H1 (cell line): ENCODE measurements around the gene SAP30. TPM values are rescaled to one million over a fixed set of nuclear protein-coding genes. Genes with fewer than 3 reads are reported as not detected.

Experiments
- CTCF ChIA-PET: fragments of 300-600 bp; sonication (Branson Sonifier 250); formaldehyde crosslinking; loops from one replicate; lab custom pipeline; 2021; ENCODE audit not compliant: partially characterized antibody; lab: Charles Lee
- POLR2A ChIA-PET: fragments of 300-600 bp; sonication (Branson Sonifier 250); formaldehyde crosslinking; loops from one replicate; lab custom pipeline; 2021; ENCODE audit warnings: inconsistent platforms; ENCODE audit not compliant: partially characterized antibody; lab: Charles Lee
- DNase-seq, 2 experiments: peaks; one replicate each; pipeline versions ENCODE4 v3.0.0 to v3.0.0-alpha.2; 2010 to 2022; ENCODE audit warnings: low spot score in 2 of 2, low read depth in 1 of 2, mixed read lengths in 1 of 2
- FAIRE-seq: peaks from 2 replicates; lab custom pipeline; 2011; peaks lifted over from hg19 to GRCh38; lab: Jason Lieb, UNC
- H2AFZ ChIP-seq: 2 replicates; pipeline ENCODE4 v1.8.1; 2012; ENCODE audit warnings: low read length, inconsistent platforms
- H2AK5ac ChIP-seq: 2 replicates; pipeline ENCODE4 v1.6.1; 2013; ENCODE audit warnings: low read depth, low read length
- H2BK120ac ChIP-seq: replicated peaks from 2 replicates; pipeline ENCODE3; 2013; ENCODE audit warnings: low read depth, low read length, inconsistent platforms
- H2BK12ac ChIP-seq: 2 replicates; pipeline ENCODE4 v1.6.1; 2013; ENCODE audit warnings: low read depth, low read length
- H2BK15ac ChIP-seq: 2 replicates; pipeline ENCODE4 v1.6.1; 2013; ENCODE audit warnings: low read length
- H2BK20ac ChIP-seq: 2 replicates; pipeline ENCODE4 v1.6.1; 2013; ENCODE audit warnings: low read length
- H2BK5ac ChIP-seq: 2 replicates; pipeline ENCODE4 v1.6.1; 2013; ENCODE audit warnings: low read depth, low read length
- H3K14ac ChIP-seq: 2 replicates; pipeline ENCODE4 v1.6.1; 2013; ENCODE audit warnings: inconsistent platforms; ENCODE audit not compliant: insufficient read length
- H3K18ac ChIP-seq: 2 replicates; pipeline ENCODE4 v1.6.1; 2013; ENCODE audit warnings: low read length; ENCODE audit errors: extremely low read depth
- H3K23ac ChIP-seq: 2 replicates; pipeline ENCODE4 v1.6.1; 2013; ENCODE audit warnings: inconsistent platforms; ENCODE audit not compliant: insufficient read length
- H3K23me2 ChIP-seq: 2 replicates; pipeline ENCODE4 v1.6.1; 2013; ENCODE audit warnings: low read depth, low read length
- H3K27ac ChIP-seq: 2 replicates; pipeline ENCODE4 v1.6.1; 2011; ENCODE audit warnings: low read depth, low read length, inconsistent platforms
- H3K27me3 ChIP-seq, 4 experiments: replicated peaks in 1 of 4; 1 replicate in 1 of 4; 2 replicates in 3 of 4; pipeline versions ENCODE4 v1.6.1 to v1.8.1; 2011 to 2013; ENCODE audit warnings: low read length in 3 of 4, mild to moderate bottlenecking in 3 of 4, inconsistent platforms in 2 of 4, mixed read lengths in 2 of 4, moderate library complexity in 1 of 4; ENCODE audit not compliant: control insufficient read depth in 3 of 4, insufficient read depth in 3 of 4; ENCODE audit errors: extremely low read depth in 1 of 4
- H3K36me3 ChIP-seq, 4 experiments: 2 replicates each; pipeline versions ENCODE4 v1.6.1 to v1.8.1; 2011 to 2013; ENCODE audit warnings: mild to moderate bottlenecking in 4 of 4, low read length in 3 of 4, moderate library complexity in 2 of 4, control low read depth in 1 of 4, inconsistent platforms in 1 of 4; ENCODE audit not compliant: insufficient read depth in 4 of 4, control insufficient read depth in 2 of 4
- H3K4ac ChIP-seq: replicated peaks from 2 replicates; pipeline ENCODE3; 2013; ENCODE audit warnings: low read length, low read depth, mixed read lengths, inconsistent platforms; ENCODE audit not compliant: insufficient read length
- H3K4me1 ChIP-seq, 4 experiments: replicated peaks in 1 of 4; 1 replicate in 1 of 4; 2 replicates in 3 of 4; pipeline versions ENCODE4 v1.6.1 to v1.8.1; 2011 to 2013; ENCODE audit warnings: low read length in 3 of 4, inconsistent platforms in 2 of 4, mixed read lengths in 1 of 4; ENCODE audit not compliant: insufficient read depth in 4 of 4, control insufficient read depth in 3 of 4
- H3K4me2 ChIP-seq, 2 experiments: 2 replicates each; pipeline versions ENCODE4 v1.6.1 to v1.8.1; 2011 to 2013; ENCODE audit warnings: low read depth in 2 of 2, low read length in 2 of 2, control low read depth in 1 of 2, inconsistent platforms in 1 of 2, mild to moderate bottlenecking in 1 of 2; ENCODE audit not compliant: insufficient read depth in 1 of 2
- H3K4me3 ChIP-seq, 4 experiments: fragments of 200-600, 300-600 bp in 1 of 4; sonication (generic), shearing (Covaris generic), sonication (Bioruptor Twin) in 1 of 4; 2 replicates each; pipeline versions ENCODE4 v1.5.1 to v1.8.1; 2011 to 2016; ENCODE audit warnings: low read length in 4 of 4, low read depth in 3 of 4, control low read depth in 2 of 4, inconsistent platforms in 2 of 4, mild to moderate bottlenecking in 2 of 4, mixed read lengths in 1 of 4, moderate library complexity in 1 of 4; ENCODE audit not compliant: insufficient read depth in 2 of 4; ENCODE audit errors: extremely low read depth in 1 of 4
- H3K56ac ChIP-seq: replicated peaks from 2 replicates; pipeline ENCODE3; 2013; ENCODE audit warnings: low read depth, mild to moderate bottlenecking, mixed read lengths, low read length, inconsistent platforms; ENCODE audit not compliant: insufficient read length
- H3K79me1 ChIP-seq: 2 replicates; pipeline ENCODE4 v1.6.1; 2013; ENCODE audit warnings: low read depth, low read length, control low read depth
- H3K79me2 ChIP-seq, 2 experiments: 2 replicates each; pipeline versions ENCODE4 v1.6.1 to v1.8.1; 2012 to 2013; ENCODE audit warnings: low read length in 2 of 2, mild to moderate bottlenecking in 2 of 2, inconsistent platforms in 1 of 2; ENCODE audit not compliant: insufficient read depth in 2 of 2, control insufficient read depth in 1 of 2
- H3K9ac ChIP-seq, 4 experiments: replicated peaks in 1 of 4; 1 replicate in 1 of 4; 2 replicates in 3 of 4; pipeline versions ENCODE4 v1.6.1 to v1.8.1; 2011 to 2013; ENCODE audit warnings: low read depth in 3 of 4, low read length in 3 of 4, control low read depth in 2 of 4, mild to moderate bottlenecking in 2 of 4, moderate library complexity in 2 of 4, inconsistent platforms in 1 of 4; ENCODE audit errors: extremely low read depth in 1 of 4
- H3K9me3 ChIP-seq, 2 experiments: 2 replicates each; pipeline versions ENCODE4 v1.6.1 to v1.8.1; 2012 to 2013; ENCODE audit warnings: mild to moderate bottlenecking in 2 of 2, moderate library complexity in 2 of 2, control low read depth in 1 of 2, inconsistent platforms in 1 of 2, low read depth in 1 of 2, low read length in 1 of 2, mixed read lengths in 1 of 2; ENCODE audit not compliant: insufficient read depth in 2 of 2
- H4K20me1 ChIP-seq, 2 experiments: replicated peaks in 1 of 2; 2 replicates each; pipeline versions ENCODE3 to v1.8.1; 2011 to 2013; ENCODE audit warnings: inconsistent platforms in 2 of 2, low read length in 2 of 2, mild to moderate bottlenecking in 1 of 2; ENCODE audit not compliant: insufficient read depth in 2 of 2, control insufficient read depth in 1 of 2
- H4K5ac ChIP-seq: 2 replicates; pipeline ENCODE4 v1.6.1; 2013; ENCODE audit warnings: low read length, low read depth, mixed read lengths, inconsistent platforms; ENCODE audit not compliant: insufficient read length
- H4K8ac ChIP-seq: 2 replicates; pipeline ENCODE4 v1.8.0; 2013; ENCODE audit warnings: mild to moderate bottlenecking, moderate library complexity, low read length, inconsistent platforms; ENCODE audit not compliant: insufficient read depth; ENCODE audit errors: extremely low read depth
- H4K91ac ChIP-seq: replicated peaks from 2 replicates; pipeline ENCODE3; 2013; ENCODE audit warnings: low read length, mixed read lengths, inconsistent platforms; ENCODE audit not compliant: insufficient read length
- CTCF ChIP-seq, 3 experiments: IDR thresholded peaks; 1 replicate in 2 of 3; 2 replicates in 1 of 3; pipeline versions ENCODE4 v1.5.1 to v1.6.1; 2011; ENCODE audit warnings: low read length in 3 of 3, mild to moderate bottlenecking in 3 of 3, inconsistent platforms in 2 of 3, low read depth in 1 of 3, moderate library complexity in 1 of 3; ENCODE audit not compliant: insufficient read depth in 1 of 3; ENCODE audit errors: control extremely low read depth in 1 of 3
- E2F6 ChIP-seq: IDR thresholded peaks from 2 replicates; pipeline ENCODE4 v1.6.1; 2012; ENCODE audit warnings: inconsistent platforms
- RAD21 ChIP-seq, 2 experiments: IDR thresholded peaks in 1 of 2; conservative IDR thresholded peaks in 1 of 2; 2 replicates each; pipeline ENCODE4 v1.6.1; 2011; ENCODE audit warnings: low read depth in 2 of 2, low read length in 2 of 2, improper control_type of control experiment in 1 of 2, inconsistent platforms in 1 of 2, mild to moderate bottlenecking in 1 of 2, moderate library complexity in 1 of 2
- SIN3A ChIP-seq, 2 experiments: IDR thresholded peaks in 1 of 2; conservative IDR thresholded peaks in 1 of 2; 2 replicates each; pipeline ENCODE4 v1.6.1; 2011 to 2012; ENCODE audit warnings: low read length in 2 of 2, improper control_type of control experiment in 1 of 2, low read depth in 1 of 2, mild to moderate bottlenecking in 1 of 2
- WGBS, 2 experiments: shearing (Covaris generic) in 1 of 2; methylation state at CpG; one replicate each; pipeline versions ENCODE4 v1.1.6 to v1.1.7; 2013 to 2015; ENCODE audit warnings: low lambda C conversion rate in 2 of 2, mixed read lengths in 2 of 2, inconsistent platforms in 1 of 2, low coverage in 1 of 2, missing lambda C conversion rate in 1 of 2; ENCODE audit not compliant: insufficient replicate concordance in 2 of 2, insufficient coverage in 1 of 2, insufficient read length in 1 of 2; ENCODE audit errors: extremely low coverage in 1 of 2, missing lambda C conversion rate in 1 of 2; 5-methylcytosine and 5-hydroxymethylcytosine counted together
- polyA plus RNA-seq, 7 experiments: library from polyadenylated mRNA; depleted of rRNA in 3 of 7; stranded (reverse) in 5 of 7; unstranded in 2 of 7; fragments of >200 nt in 5 of 7; fragments of 200-250 nt in 2 of 7; gene quantifications; 1 replicate in 5 of 7; 2 replicates in 1 of 7; 4 replicates in 1 of 7; pipeline versions ENCODE4 v1.2.1 to v1.2.3, GENCODE V29; 2011 to 2013; ENCODE audit warnings: missing spikeins in 2 of 7, mixed read lengths in 2 of 7
- total RNA-seq: library from RNA; stranded (reverse); fragmentation: NEBNext Ultra II Directional; extraction: Animal tissue kit (Norgen Biotek cat#: 25700); gene quantifications from 2 replicates; pipeline ENCODE4 v1.2.1, GENCODE V29; 2021

SAP30 gene
- total and polyA plus RNA-seq, 2 of the 8 experiments (the other 6 are each of a cell fraction or from before 2014, with no cell fraction given) = 7.7 to 21.1 TPM

- H3K4me1 ChIP-seq = no peaks in the 10 kb centered on the region
- H2BK15ac ChIP-seq = no peak overlapping the region
- H4K8ac ChIP-seq = no peak overlapping the region
- H3K79me2 ChIP-seq = no peaks in the 10 kb centered on the region
- no peak overlapping the region for H2BK120ac ChIP-seq
- no peaks in the 10 kb centered on the region for H4K20me1 ChIP-seq
- H3K4ac ChIP-seq = no peak overlapping the region
- no peak overlapping the region for H3K4me2 ChIP-seq
- 0 out of 2 replicates have a peak overlapping the region, but pooled peaks have one; percentile 54 for H2AFZ ChIP-seq
- no peak overlapping the region for H4K91ac ChIP-seq
- no peak overlapping the region for H2BK12ac ChIP-seq
- WGBS, 2 experiments = 72% methylated on average over 5 of the region's 5 CpGs; no CpG with 5 or more reads in 1 of the 2 experiments
- no peak overlapping the region for H3K56ac ChIP-seq
- H3K4me3 ChIP-seq = no peak overlapping the region
- no peaks in the 10 kb centered on the region for H3K9me3 ChIP-seq
- no peaks in the 10 kb centered on the region for H3K27me3 ChIP-seq
- TF ChIP-seq E2F6 (no peak), CTCF (IDR thresholded peaks at IDR 0.05; ENCODE audit: control extremely low read depth in 1 of 3, insufficient read depth in 1 of 3, low read depth in 1 of 3, low read length in 3 of 3) (peak in 2 of 3 experiments; percentile 22 to 34; a peak in 2 of 4 replicates), SIN3A (conservative IDR thresholded peaks at IDR 0.05 in 1 of 2, IDR thresholded peaks at IDR 0.05 in 1 of 2; ENCODE audit: low read depth in 1 of 2, low read length in 2 of 2) (no peak), RAD21 (IDR thresholded peaks at IDR 0.05 in 1 of 2, conservative IDR thresholded peaks at IDR 0.05 in 1 of 2; ENCODE audit: low read depth in 2 of 2, low read length in 2 of 2) (peak; percentile 19 to 35; a peak in 3 of 4 replicates)
- no peaks in the 10 kb centered on the region for H3K36me3 ChIP-seq
- no peak overlapping the region for H3K27ac ChIP-seq
- H3K23me2 ChIP-seq = no peaks in the 10 kb centered on the region; the same call in 1 of the 2 replicates
- no peak overlapping the region for H2BK5ac ChIP-seq
- no peak overlapping the region for H3K23ac ChIP-seq
- no peaks in the 10 kb centered on the region for H3K79me1 ChIP-seq
- DNase-seq (no peak), FAIRE-seq (no peak)
- no peak overlapping the region for H3K18ac ChIP-seq
- CTCF ChIA-PET = interaction anchor here (0.5 to 3.8 kb wide), 16 partner anchors 9 to 348 kb away, joined by 3 to 12 read pairs (median 4); no protein-coding TSS in a partner anchor
- H3K14ac ChIP-seq = no peak overlapping the region
- H2BK20ac ChIP-seq = no peak overlapping the region
- H4K5ac ChIP-seq = no peak overlapping the region
- POLR2A ChIA-PET = interaction anchor here (1.0 to 1.3 kb wide), 2 partner anchors 26 to 30 kb away, joined by 3 to 7 read pairs; partner anchors contain the start of gene HMGB2
- H2AK5ac ChIP-seq = no peak overlapping the region
- H3K9ac ChIP-seq = no peak overlapping the region
These were observed 10.1 kb upstream of the SAP30 start for GRCh38 chr4:173360587-173361221.
